Cardiac septum (tissue), 1 donor: ENCODE measurements around the gene AKT2. TPM values are rescaled to one million over a fixed set of nuclear protein-coding genes. Genes with fewer than 3 reads are reported as not detected.

Source experiments
- DNase-seq: peaks from one replicate; pipeline ENCODE4 v3.0.0-alpha.2; 2020; ENCODE audit warnings: low spot score
- intact Hi-C: fragments of 100-400 bp; cut with DNase I; formaldehyde crosslinking; loops from one replicate; pipeline ENCODE4 v1.14.0; 2022
- microRNA-seq: library from miRNA; unstranded; fragments of <30 nt; microRNA quantifications from one replicate; pipeline ENCODE4 v1.2.0, GENCODE V29; 2020
- total RNA-seq: library from RNA; stranded (reverse); fragmentation: NEBNext Ultra II Directional; extraction: Animal tissue kit (Norgen Biotek cat#: 25700); gene quantifications from one replicate; pipeline ENCODE4 v1.2.1, GENCODE V29; 2021
- donor health status: DM: no; HTN: no; CAD: no.

Gene AKT2
- total RNA-seq, 1 donor from 2014 or later, result 116 TPM

- intact Hi-C loops, result no loop called here
- DNase-seq, result no peak
Observed at GRCh38 chr19:40213251-40213829, 71.8 kb downstream of the AKT2 start.

DNA sequence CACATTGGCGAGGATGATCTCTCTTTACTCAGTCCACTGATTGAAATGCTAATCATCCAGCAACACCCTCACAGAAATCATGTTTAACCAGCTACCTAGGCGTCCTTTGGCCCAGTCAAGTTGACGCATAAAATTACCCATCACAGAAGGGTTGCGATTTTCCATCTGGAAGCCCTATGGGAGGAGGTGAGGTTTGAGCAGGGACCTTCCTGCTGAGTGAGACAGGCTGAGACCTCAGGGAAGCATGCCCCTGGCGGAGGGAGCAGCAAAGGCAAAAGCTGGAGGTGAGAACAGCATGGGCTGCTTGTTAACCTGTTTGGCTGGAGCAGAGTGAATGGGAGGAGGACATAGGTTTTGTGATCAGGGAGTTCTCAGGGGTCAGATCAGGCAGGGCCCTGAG lies 74.3 kb downstream of the AKT2 start:
- intact Hi-C loops, result no loop called here
- DNase-seq, result no peak

- intact Hi-C loops, result no loop called here
- no peak for DNase-seq
Observed at GRCh38 chr19:40208602-40209001, 76.5 kb downstream of the AKT2 start.

DNA sequence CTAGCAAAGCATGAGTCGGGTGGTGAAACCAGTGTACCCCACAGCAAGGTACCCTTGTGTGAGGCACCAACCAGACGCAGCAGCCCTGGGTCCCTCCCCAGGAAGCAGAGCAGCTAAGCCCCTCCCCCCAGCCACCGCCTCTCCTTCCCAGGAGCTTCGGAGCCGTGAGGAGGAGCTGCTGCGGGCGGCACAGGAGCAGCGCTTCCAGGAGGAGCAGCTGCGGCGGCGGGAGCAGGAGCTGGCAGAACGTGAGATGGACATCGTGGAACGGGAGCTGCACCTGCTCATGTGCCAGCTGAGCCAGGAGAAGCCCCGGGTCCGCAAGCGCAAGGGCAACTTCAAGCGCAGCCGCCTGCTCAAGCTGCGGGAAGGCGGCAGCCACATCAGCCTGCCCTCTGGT lies 79.4 kb downstream of the AKT2 start:
- intact Hi-C loops, result no loop called here
- DNase-seq, result no peak

- intact Hi-C loops, result no loop called here
- no peak for DNase-seq
Observed at GRCh38 chr19:40204381-40204780, 80.8 kb downstream of the AKT2 start.

- no peak for DNase-seq
- intact Hi-C loops, result no loop called here
Observed at GRCh38 chr19:40200341-40201099, 84.6 kb downstream of the AKT2 start.

DNA sequence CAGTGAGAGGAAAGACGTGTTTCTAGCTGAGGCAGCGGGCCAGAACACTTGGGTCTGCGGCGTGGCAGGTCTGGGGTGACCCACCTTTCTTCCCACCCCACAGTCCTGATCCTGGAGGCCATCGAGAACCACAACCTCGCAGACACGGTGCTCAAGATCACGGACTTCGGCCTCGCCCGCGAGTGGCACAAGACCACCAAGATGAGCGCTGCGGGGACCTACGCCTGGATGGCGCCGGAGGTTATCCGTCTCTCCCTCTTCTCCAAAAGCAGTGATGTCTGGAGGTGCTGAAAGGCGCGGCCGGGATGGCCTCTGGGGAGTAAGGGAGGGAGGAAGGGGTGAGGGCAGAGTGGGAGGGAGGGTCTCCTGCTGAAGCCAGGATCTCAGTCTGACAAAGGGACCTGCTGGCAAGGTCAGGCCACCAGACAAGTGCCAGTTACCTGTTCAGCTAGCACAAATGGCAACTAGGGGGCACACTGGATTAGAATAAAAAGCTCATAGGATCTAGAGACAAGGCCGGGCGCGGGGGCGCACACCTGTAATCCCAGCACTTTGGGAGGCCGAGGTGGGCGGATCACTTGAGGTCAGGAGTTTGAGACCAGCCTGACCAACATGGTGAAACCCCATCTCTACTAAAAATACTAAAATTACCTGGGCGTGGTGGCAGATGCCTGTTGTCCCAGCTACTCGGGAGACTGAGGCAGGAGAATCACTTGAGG lies 86.7 kb downstream of the AKT2 start:
- intact Hi-C loops, result no loop called here
- DNase-seq, result no peak

- intact Hi-C loops, result no loop called here
- no peak for DNase-seq
Observed at GRCh38 chr19:40193587-40193849, 91.6 kb downstream of the AKT2 start.

- DNase-seq, result no peak
- intact Hi-C loops, result no loop called here
Observed at GRCh38 chr19:40192758-40193586, 92.2 kb downstream of the AKT2 start.

GRCh38 chr19:40191836-40192646 lies 93.1 kb downstream of the AKT2 start:
- intact Hi-C loops, result no loop called here
- no peak for DNase-seq

DNA sequence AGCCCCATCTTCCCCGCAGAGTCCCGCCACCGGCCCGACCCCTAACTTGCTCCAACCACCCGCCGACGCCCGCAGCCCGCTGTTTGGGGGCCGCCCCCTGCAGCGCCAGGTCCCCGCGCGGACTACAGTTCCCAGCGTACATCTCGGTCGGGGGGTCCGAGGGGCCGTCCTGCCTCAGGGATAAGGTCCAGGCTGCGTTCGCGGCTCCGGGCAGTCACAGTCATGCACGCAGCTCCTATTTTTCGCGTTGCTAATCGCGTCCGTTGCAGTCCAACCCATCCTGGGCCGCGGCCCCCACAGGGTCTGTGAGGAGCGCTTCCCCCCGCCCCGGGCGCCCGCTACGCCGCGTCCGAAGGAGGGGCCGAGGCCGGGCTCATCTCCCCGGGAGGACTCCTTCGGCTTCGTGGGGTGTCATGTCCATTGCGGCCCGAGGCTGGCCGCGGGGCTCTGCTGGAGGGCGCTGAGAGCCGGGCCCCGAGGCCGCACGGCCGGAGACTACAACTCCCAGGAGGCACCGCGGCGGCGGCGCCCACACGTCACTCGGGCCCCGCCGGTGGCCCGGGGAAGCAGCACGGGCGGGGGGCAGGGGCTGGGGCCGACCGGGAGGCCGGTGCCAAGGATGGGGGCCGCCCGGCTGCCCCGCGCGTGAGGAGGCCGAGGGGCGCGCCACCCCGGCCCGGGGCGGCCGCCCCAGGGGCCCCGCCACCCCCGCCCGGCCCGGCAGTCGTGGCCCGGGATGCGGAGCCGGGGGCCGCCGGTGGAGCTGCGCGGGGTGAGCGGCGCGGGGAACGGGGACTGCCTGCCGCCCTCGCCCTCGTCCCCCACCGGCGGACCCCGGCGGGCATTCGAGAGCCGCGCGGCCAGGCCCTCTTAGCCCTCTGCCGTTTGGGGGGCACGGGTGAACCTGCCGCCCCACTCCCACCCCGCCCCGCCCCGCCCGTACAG lies 94.0 kb downstream of the AKT2 start, which contains the start of gene MAP3K10:
MAP3K10 (plus strand) TSS at position 536 of the 945 bp plus-strand sequence. CDS start 606 bp downstream, outside the sequence.
- intact Hi-C loops, result no loop called here
- DNase-seq, result peak; percentile 86

DNA sequence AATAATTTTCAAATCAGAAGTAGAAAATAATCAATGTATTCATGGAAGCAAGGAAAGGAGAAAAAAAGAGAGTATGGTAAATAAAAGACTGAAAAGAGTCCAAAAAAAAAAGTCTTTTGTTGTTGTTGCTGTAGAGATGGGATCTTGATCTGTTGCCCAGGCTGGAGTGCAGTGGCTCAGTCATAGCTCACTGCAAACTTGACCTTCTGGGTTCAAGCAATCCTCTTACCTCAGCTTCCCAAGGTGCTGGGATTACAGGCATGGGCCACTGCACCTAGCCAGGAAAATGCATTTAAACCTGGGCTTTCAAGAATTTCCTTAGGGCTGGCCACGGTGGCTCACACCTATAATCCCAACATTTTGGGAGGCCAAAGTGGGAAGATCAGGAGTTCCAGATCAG lies 100.9 kb downstream of the AKT2 start:
- intact Hi-C loops, result no loop called here
- DNase-seq, result no peak

Small RNA genes within 50 kb of the gene (microRNA-seq; reads per million reads assigned to microRNA genes)
- gene MIR641, result 13.3 reads per million, percentile 26 among the genes with 10 or more reads in this experiment

Other genes starting within 250 kb of the AKT2 start
- 23.9 TPM for gene ZNF780B, start 229.1 kb downstream of the AKT2 start, total RNA-seq
- 11.2 TPM for gene ZNF780A, start 194.4 kb downstream of the AKT2 start, total RNA-seq
- gene MAP3K10, start 93.9 kb downstream of the AKT2 start, total RNA-seq, result 17.6 TPM
- not detected for gene TTC9B, start 67.0 kb downstream of the AKT2 start, total RNA-seq
- gene CCNP, start 58.7 kb downstream of the AKT2 start, total RNA-seq, result 0.32 TPM
- gene C19orf47, start 63.1 kb upstream of the AKT2 start, total RNA-seq, result 135 TPM
- 163 TPM for gene PLD3, start 63.4 kb upstream of the AKT2 start, total RNA-seq
- gene HIPK4, start 104.8 kb upstream of the AKT2 start, total RNA-seq, result 0.08 TPM
- gene PRX, start 128.0 kb upstream of the AKT2 start, total RNA-seq, result 3.5 TPM
- gene SERTAD1, start 140.6 kb upstream of the AKT2 start, total RNA-seq, result 16.7 TPM
- 33.9 TPM for gene SERTAD3, start 159.0 kb upstream of the AKT2 start, total RNA-seq
- 81.6 TPM for gene BLVRB, start 180.4 kb upstream of the AKT2 start, total RNA-seq
- gene SPTBN4, start 181.7 kb upstream of the AKT2 start, total RNA-seq, result 5.1 TPM